ENCODE results near the gene MYH11.
"Not testable (repeated sequence)": the region's sequence is repeated elsewhere in the genome, so short reads cannot be mapped to it uniquely, and the experiment has no call there.

Gene MYH11

DNA sequence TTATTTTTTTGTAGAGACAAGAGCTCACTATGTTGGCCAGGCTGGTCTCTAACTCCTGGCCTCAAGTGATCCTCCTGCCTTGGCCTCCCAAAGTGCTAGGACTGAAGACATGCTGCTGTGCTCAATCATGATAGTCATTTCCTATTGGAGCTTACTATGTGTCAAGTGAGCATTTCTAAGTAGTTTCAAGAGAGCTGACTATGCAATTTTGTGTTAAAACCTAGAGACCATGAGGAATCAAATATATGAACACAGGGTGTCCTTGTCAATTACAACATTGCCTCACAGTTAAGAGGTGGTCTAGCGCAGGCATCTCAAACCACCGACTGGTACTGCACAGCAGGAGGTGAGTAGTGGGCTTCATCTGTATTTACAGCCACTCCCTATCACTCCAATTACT lies 37.8 kb downstream of the MYH11 start:
- no peak overlapping the region for H3K27ac ChIP-seq
- DNase-seq (ENCODE audit: low read depth, low spot score) = no peak

- DNase-seq (ENCODE audit: low read depth, low spot score) = no peak
- no peak overlapping the region for H3K27ac ChIP-seq
Measured at GRCh38 chr16:15817446-15817845, 39.4 kb downstream of the MYH11 start.

DNA sequence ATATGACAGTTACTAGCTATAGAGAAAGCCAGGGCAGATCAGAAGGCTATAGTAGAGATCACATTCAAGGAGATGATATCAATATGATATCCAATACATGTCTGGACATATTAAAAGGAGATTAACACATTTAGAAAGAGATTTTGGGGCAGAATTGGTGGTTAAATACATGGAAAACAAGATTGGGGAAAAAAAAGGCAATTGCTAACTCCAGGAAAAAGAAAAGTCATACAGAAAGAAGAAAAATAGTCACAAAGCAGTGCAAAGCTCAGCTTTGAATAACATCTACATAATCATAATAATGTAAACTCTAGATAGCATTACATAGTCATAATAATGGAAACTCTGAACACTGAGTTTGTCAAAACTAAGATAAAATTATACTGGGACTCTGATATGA lies 40.6 kb downstream of the MYH11 start:
- H3K27ac ChIP-seq = no peak overlapping the region

DNA sequence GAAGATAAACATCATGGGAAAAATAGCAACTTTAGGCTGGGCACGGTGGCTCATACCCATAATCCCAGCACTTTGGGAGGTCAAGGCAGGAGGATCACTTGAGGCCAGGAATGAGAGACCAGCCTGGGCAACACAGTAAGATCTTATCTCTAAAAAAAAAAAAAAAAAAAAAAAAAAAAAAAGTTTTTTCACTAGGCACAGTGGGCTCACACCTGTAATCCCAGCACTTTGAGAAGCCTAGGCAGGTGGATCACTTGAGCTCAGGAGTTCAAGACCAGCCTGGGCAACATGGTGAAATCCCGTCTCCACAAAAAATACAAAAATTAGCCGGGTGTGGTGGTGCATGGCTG lies 44.5 kb downstream of the MYH11 start:
- not testable (repeated sequence) for DNase-seq (ENCODE audit: low read depth, low spot score); H3K27ac ChIP-seq

More for the DNA sequence above, 40.6 kb downstream of the MYH11 start:
- DNase-seq (ENCODE audit: low read depth, low spot score) = no peak

- H3K27ac ChIP-seq = no peak overlapping the region
- peak; percentile 54 for DNase-seq (ENCODE audit: low read depth, low spot score)
Measured at GRCh38 chr16:15811481-15812400, 45.1 kb downstream of the MYH11 start.

- H3K27ac ChIP-seq = no peak overlapping the region
- DNase-seq (ENCODE audit: low read depth, low spot score) = no peak
Measured at GRCh38 chr16:15810949-15811348, 45.9 kb downstream of the MYH11 start.

GRCh38 chr16:15810411-15810810 lies 46.4 kb downstream of the MYH11 start:
- no peak for DNase-seq (ENCODE audit: low read depth, low spot score)
- no peak overlapping the region for H3K27ac ChIP-seq

GRCh38 chr16:15809297-15809696 lies 47.5 kb downstream of the MYH11 start:
- not testable (repeated sequence) for DNase-seq (ENCODE audit: low read depth, low spot score); H3K27ac ChIP-seq

- DNase-seq (ENCODE audit: low read depth, low spot score) = no peak
Measured at GRCh38 chr16:15808071-15808470, 48.8 kb downstream of the MYH11 start.

GRCh38 chr16:15807603-15808009 lies 49.2 kb downstream of the MYH11 start:
- no peak for DNase-seq (ENCODE audit: low read depth, low spot score)
- H3K27ac ChIP-seq = no peak overlapping the region

More at GRCh38 chr16:15808071-15808470, 48.8 kb downstream of the MYH11 start:
- H3K27ac ChIP-seq = no peak overlapping the region

- H3K27ac ChIP-seq = no peak overlapping the region
- DNase-seq (ENCODE audit: low read depth, low spot score) = no peak
Measured at GRCh38 chr16:15803618-15804017, 53.2 kb downstream of the MYH11 start.

GRCh38 chr16:15799851-15800495 lies 56.9 kb downstream of the MYH11 start:
- DNase-seq (ENCODE audit: low read depth, low spot score) = no peak

GRCh38 chr16:15798671-15799070 lies 58.2 kb downstream of the MYH11 start:
- no peak for DNase-seq (ENCODE audit: low read depth, low spot score)
- no peak overlapping the region for H3K27ac ChIP-seq

More at GRCh38 chr16:15799851-15800495, 56.9 kb downstream of the MYH11 start:
- H3K27ac ChIP-seq = no peak overlapping the region

DNA sequence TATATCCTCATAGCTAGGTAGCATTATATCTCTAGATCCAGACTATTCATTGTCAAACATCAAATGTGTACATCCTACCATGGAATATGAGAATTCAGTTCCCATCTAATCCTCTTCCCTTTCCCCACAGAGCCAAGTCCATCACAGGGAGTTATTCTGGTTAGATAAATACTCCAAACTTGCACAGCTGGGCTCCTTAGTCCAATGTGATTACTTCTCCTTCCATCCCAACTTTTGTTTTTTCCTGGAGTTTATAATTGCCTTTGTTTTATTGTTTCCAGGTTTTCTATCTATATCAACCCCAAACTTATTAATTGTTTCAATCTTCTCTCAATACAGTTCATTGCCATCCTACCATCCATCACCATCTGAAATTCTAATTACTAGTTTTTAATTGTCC lies 59.9 kb downstream of the MYH11 start:
- H3K27ac ChIP-seq = no peak overlapping the region
- DNase-seq (ENCODE audit: low read depth, low spot score) = no peak

- no peak for DNase-seq (ENCODE audit: low read depth, low spot score)
- no peak overlapping the region for H3K27ac ChIP-seq
Measured at GRCh38 chr16:15795615-15796014, 61.2 kb downstream of the MYH11 start.

- H3K27ac ChIP-seq = no peak overlapping the region
- DNase-seq (ENCODE audit: low read depth, low spot score) = no peak
Measured at GRCh38 chr16:15792563-15792971, 64.3 kb downstream of the MYH11 start.

DNA sequence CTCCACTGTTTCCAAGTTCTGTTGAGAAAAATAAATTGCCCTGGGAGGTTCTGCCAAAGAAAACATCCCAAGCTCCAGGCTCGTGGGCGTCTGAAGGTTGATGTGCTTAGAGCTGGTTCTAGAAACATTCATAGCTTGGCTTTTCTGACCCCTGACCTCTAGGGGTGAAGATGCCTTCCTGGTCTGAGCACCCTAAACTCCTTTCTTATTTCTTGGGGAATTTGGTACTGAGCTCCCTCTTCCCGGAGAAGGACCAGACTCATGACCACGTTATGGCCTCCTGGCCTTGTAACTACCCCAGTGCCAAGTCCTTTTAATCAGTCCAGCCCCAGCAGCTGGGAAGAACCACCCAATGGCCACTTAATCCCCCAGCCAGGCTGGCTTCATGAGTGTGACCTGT lies 66.4 kb downstream of the MYH11 start:
- DNase-seq (ENCODE audit: low read depth, low spot score) = no peak
- H3K27ac ChIP-seq = no peak overlapping the region

GRCh38 chr16:15789816-15790215 lies 67.0 kb downstream of the MYH11 start:
- DNase-seq (ENCODE audit: low read depth, low spot score); H3K27ac ChIP-seq: not testable (repeated sequence)

GRCh38 chr16:15788846-15789239 lies 68.0 kb downstream of the MYH11 start:
- no peak overlapping the region for H3K27ac ChIP-seq

GRCh38 chr16:15786501-15786900 lies 70.3 kb downstream of the MYH11 start:
- H3K27ac ChIP-seq = no peak overlapping the region

More at GRCh38 chr16:15788846-15789239, 68.0 kb downstream of the MYH11 start:
- DNase-seq (ENCODE audit: low read depth, low spot score) = no peak

DNA sequence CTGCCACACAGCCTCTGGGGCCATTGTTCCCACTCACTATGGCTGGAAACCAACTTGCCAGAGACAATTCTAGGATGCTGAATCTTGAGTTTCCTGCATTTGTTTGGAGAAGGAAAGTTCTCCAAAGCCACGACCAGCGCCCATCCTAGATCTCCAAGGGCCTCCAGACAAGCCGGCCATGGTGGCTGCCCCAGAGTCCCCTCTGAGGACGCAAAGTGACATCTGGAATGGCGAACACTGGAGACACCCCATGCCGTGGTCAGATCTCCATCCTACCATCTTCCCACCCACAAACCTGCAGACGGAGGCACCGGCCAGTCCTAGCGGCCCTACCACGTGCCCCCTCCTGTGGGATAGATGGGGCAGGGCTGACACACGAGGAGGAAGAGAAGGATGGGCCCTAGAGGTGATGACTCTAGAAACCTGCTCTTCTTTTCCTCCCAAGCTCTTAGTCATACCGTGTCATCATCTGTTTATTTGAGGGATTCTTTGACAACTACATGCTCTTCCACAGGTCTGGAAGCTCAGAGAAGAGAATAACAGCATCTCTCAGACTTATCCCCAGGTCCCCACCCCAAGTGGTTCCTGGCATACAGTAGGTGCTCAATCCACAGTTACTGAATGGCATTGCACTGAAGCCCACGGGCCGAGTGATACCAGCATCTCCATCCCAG lies 71.3 kb downstream of the MYH11 start:
- H3K27ac ChIP-seq = no peak overlapping the region
- no peak for DNase-seq (ENCODE audit: low read depth, low spot score)

More at GRCh38 chr16:15786501-15786900, 70.3 kb downstream of the MYH11 start:
- no peak for DNase-seq (ENCODE audit: low read depth, low spot score)

All from epithelial cell of prostate (primary cell).